Fibroblast of gingiva (primary cell): Measurements from ENCODE around the gene GNB1L.
"Not testable (repeated sequence)": the region's sequence is repeated elsewhere in the genome, so short reads cannot be mapped to it uniquely, and the experiment has no call there.

Source experiments
- DNase-seq: peaks from one replicate; pipeline ENCODE4 v3.0.0-alpha.2; 2011; ENCODE audit warnings: low read depth

Gene GNB1L

DNA sequence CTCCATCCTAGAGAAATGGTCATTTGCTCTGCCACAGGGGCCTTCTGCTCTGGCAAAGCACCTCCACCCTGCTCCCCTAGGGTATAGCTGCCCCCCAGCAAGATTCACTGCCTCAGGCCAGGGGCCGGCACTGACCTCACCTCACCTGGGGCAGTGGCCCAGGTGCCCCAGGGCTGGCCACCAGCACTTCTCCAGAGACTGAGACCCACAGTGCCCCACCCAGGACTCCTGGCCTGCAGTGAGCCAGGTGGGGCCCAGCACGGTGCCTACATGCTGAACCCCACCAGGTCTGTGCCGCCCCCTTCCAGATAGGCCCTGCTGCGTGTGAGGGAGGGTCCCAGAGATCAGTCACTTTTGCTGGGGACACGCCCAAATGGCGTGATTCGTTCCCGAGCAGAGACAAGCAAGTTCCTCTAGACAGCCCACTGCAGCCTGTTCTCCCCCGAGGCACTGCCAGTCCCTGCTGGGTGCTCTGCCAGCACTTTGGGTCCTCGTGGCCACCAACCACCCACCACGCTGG lies 10.8 kb downstream of the GNB1L start:
- no peak for DNase-seq

- no peak for DNase-seq
These were observed 11.4 kb downstream of the GNB1L start for GRCh38 chr22:19843107-19843856.

DNA sequence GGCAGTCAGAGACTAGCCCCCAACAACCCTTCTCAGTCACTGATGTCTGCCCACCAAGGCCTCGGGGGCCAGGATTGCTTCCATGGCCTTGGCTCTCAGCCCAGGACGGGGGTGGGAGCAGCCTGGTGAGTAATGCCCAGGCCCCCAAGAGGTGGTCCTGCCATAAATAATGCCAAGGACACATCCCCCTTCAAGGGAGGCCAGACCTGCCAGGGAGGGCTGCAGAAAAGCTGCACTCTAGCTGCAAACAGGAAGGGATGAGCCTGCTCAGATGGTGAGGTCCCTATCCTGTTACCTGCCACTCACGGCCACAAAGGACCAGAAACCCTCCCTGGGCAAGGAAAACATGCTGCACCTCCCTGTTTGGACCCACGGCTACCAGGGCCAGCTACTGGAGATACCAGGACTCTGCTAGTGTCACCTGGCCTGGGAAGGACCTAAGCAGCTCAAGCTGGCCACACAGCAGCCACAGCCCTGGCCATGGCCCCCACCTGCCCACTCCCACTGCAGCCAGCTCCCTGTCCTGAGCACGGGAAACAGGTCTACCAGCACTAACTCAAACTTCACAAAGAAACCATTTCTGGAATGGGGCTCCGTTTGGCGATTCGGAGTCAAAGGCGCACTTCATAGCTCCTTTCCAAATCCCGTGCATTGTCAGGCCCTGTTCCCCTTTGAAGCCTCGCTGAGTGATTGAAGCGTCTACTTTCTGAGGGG lies 12.1 kb downstream of the GNB1L start:
- no peak for DNase-seq

DNA sequence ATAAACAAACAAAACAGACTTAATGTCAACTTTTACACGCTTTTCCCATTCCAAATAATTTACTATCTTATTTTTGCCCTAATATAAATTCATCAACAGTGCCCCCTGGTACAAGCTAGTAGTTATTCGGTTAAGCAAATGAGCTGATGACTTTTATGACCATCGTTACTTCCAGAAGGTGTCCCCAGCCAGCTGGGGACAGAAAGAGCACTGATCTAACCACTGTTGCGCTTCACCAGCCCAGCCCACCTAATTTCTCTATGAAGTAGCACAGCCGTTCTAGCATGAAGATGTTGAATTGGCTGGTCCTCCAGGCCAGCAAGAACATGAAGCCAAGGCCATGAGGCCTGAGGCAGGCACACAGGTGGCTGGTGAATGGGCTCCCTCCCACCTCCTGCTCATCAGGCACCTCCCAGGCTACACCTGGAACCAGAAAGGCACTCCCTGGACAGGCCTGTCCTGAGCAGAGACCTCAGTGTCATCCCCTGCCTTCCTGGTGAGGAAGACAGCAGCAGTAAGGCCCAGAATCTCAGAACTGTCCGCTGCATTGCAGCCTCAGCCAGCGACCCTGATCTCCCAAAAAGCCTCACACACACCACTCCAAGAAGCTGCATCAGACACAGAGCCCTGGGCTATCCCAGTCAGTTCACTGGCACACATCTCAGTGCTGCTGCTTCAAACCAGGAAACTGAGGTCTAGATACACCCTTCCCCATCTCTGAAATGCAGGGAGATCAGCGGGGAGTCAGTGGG lies 12.9 kb downstream of the GNB1L start:
- DNase-seq = no peak

- DNase-seq = no peak
These were observed 13.6 kb downstream of the GNB1L start for GRCh38 chr22:19840955-19841640.

DNA sequence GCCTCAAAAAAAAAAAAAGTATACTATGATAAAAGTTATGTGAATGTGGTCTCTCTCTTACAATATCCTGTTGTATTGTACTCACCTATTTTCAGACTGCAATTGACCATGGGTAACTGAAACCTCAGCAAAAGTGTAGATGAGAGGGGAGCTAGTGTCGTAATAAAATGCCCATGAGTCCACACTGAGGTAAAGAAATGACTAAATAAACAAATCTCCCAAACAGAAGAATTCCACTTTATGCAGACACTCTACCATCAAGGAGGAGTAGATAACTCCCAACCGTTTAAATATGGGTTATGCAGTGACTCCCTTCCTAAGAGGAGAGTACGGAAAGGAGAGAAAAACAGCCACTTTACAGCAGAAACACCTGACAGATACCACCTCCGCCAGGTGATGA lies 14.6 kb downstream of the GNB1L start:
- no peak for DNase-seq

GRCh38 chr22:19837915-19838314 lies 16.8 kb downstream of the GNB1L start:
- DNase-seq = no peak

DNA sequence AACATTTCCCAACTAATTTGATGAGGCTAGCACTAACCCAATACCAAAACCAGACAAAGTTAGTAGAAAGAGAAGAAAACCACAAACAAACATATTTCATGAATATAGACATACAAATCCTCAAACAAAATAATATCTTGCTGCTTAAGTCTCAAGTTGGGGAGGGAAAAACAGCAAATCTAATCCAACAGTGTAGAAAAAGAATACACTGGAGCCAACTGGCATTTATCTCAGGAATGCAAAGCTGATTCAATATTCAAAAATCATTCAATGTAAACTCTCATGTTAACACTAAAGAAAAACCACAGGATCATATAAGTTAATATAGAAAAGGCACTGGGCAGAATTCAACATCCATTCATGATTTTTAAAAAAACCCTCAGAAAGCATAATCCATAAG lies 18.2 kb downstream of the GNB1L start:
- DNase-seq = no peak

GRCh38 chr22:19834599-19834998 lies 20.1 kb downstream of the GNB1L start:
- DNase-seq = no peak

DNA sequence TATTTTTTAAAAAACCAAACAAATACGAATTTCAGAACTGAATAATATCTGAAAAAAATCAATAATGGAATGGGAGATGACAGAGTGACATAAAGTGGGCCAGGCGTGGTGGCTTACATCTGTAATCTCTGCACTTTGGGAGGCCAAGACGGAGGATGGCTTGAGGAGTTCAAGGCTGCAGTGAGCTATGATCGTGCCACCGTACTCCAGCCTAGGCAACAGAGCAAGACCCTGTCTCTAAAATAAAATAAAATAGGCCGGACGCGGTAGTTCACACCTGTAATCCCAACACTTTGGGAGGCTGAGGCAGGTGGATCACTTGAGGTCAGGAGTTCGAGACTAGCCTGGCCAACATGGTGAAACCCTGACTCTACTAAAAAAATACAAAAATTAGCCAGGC lies 21.3 kb downstream of the GNB1L start:
- not testable (repeated sequence) for DNase-seq

- DNase-seq = no peak
These were observed 22.1 kb downstream of the GNB1L start for GRCh38 chr22:19832476-19833108.

DNA sequence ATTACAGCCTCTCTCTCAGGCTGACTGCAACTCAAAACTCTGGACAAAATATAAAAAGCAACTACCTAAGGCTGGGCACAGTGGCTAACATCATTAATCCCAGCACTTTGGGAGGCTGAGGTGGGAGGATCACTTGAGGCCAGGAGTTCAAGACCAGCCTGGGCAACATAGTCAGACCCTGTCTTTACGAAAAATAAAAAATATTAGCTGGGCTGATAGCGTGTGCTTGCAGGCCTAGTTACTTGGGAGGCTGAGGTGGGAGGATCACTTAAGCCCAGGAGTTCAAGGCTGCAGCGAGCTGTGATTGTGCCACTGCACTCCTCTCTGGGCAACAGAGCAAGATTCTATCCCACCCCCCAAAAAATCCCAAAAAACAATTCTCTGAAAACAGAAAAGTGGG lies 22.7 kb downstream of the GNB1L start:
- DNase-seq = not testable (repeated sequence)

GRCh38 chr22:19831016-19831415 lies 23.7 kb downstream of the GNB1L start:
- no peak for DNase-seq

GRCh38 chr22:19828035-19828401 lies 26.7 kb downstream of the GNB1L start:
- DNase-seq = no peak

DNA sequence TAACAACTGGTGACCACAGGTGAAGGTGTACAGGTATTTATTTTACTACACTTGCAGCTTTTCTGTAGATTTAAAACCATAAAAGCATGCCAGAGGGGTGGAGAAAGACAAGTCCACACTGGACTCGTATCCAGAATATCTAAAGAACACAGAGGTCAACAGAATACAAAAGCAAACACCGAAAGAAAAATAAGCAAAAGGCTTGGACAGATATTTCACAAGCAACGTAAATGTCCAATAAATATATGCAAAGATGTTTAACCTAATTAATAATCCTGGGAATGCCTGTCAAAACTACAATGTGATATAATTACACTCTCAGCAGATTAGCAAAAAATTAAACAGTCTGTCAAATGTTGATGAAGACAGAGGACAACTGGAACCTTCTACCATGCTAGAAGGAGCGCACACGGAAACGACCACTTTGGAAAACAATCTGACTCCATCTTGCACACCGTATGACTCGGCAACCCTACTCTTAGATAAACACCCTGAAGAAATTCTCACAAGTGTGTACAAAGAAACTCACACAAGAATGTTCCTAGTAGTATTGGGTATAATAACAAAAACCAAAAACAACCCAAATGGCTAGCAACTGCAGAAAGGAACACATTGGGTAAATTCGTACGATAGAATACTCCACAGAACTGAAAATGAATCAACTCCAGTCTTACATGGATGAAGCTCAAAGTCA lies 27.2 kb downstream of the GNB1L start:
- no peak for DNase-seq

GRCh38 chr22:19826619-19826950 lies 28.1 kb downstream of the GNB1L start:
- DNase-seq = no peak

- no peak for DNase-seq
These were observed 28.6 kb downstream of the GNB1L start for GRCh38 chr22:19825904-19826618.

DNA sequence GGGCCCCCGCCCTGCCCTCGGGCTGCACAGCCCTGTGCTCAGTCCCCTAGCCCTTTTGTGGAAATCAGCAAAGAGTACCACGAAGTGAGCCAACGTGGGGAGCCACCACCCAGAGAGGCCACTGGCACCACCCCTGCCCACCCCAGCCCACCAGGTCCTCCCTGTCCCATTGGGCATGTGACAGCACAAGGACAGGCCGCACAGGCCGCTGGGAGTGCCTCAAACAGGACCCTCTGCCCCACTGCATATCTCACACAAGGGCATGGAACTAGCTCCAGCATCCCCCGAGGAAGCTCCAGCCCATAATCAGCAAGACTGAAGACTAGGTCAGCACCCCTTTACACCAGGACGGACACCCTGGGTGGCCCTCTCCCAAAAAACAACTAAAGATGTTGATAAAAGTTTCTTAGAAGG lies 29.7 kb downstream of the GNB1L start:
- DNase-seq = no peak

- DNase-seq = no peak
These were observed 30.3 kb downstream of the GNB1L start for GRCh38 chr22:19824212-19824925.

DNA sequence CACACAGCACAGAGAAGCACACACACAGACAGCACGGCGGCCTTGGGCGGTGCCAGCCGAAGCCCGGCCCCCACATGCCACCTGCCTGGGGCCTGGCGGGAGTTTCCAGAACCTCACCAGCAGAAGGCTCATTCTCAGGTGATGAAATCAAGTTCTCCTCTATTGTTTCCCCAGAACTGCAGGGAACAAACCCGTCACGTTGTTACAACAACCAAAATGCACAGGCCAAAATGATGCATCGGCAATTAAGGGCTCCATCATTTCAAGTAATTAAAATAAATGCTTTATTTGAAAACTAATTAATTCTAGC lies 30.8 kb downstream of the GNB1L start:
- no peak for DNase-seq
